IPS-15b (cell line): ENCODE data around the gene LGR6.

Experiments
- H3K27me3 ChIP-seq: one replicate; pipeline ENCODE4 v1.6.1; 2013; ENCODE audit warnings: low read length; ENCODE audit not compliant: control insufficient read depth, insufficient read depth
- H3K36me3 ChIP-seq: one replicate; pipeline ENCODE4 v1.6.1; 2013; ENCODE audit warnings: low read length; ENCODE audit not compliant: control insufficient read depth, insufficient read depth
- H3K4me1 ChIP-seq: one replicate; pipeline ENCODE4 v1.6.1; 2013; ENCODE audit warnings: mild to moderate bottlenecking, low read length; ENCODE audit not compliant: control insufficient read depth, insufficient read depth
- H3K4me3 ChIP-seq: one replicate; pipeline ENCODE4 v1.5.1; 2013; ENCODE audit warnings: low read depth, low read length
- H3K9ac ChIP-seq: one replicate; pipeline ENCODE4 v1.6.1; 2013; ENCODE audit warnings: low read depth, mild to moderate bottlenecking, low read length
- H3K9me3 ChIP-seq: one replicate; pipeline ENCODE4 v1.6.1; 2013; ENCODE audit warnings: mild to moderate bottlenecking, low read length; ENCODE audit not compliant: control insufficient read depth, insufficient read depth

Gene LGR6

DNA sequence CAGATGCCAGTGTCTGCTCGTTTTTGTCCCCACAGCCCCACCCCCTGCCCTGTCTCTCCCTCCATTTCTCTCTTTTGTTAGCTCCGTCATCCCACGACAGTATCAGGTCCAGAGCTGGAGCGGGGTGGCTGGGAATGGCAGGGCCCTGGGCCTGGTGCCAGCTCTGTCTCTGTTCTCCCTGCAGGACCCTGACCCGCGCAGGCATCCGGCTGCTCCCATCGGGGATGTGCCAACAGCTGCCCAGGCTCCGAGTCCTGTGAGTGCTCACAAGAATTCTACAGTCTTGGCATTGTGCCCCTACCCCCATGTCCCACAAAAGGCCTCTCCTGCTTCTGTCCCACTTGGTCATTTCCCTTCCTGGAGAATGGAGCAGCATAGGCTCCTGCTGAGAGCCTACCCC lies 110.8 kb downstream of the LGR6 start:
- H3K4me3 ChIP-seq = no peak overlapping the region
- H3K4me1 ChIP-seq = no peaks in the 10 kb centered on the region
- no peaks in the 10 kb centered on the region for H3K27me3 ChIP-seq
- H3K36me3 ChIP-seq = no peaks in the 10 kb centered on the region
- H3K9ac ChIP-seq = no peak overlapping the region
- H3K9me3 ChIP-seq = no peaks in the 10 kb centered on the region

DNA sequence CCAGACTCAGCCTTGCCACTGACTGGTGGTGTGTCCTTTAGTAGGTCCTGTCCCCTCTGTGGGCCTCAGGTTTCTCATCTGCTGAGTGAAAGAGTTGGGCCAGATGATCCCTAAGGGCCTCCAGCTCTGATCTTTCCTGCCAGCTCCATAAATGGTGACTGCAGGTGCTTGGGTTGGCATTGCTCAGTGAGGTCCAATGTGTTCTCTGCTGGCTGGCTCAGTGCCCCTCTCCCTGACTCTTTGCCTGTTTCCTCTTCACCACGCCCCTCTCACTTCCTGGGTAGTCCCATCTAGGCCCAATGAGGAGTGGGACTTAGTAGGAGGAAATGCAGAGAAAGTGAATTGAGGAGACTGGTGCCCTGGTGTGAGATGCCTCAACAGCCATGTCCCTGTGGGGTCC lies 111.6 kb downstream of the LGR6 start:
- no peaks in the 10 kb centered on the region for H3K36me3 ChIP-seq

DNA sequence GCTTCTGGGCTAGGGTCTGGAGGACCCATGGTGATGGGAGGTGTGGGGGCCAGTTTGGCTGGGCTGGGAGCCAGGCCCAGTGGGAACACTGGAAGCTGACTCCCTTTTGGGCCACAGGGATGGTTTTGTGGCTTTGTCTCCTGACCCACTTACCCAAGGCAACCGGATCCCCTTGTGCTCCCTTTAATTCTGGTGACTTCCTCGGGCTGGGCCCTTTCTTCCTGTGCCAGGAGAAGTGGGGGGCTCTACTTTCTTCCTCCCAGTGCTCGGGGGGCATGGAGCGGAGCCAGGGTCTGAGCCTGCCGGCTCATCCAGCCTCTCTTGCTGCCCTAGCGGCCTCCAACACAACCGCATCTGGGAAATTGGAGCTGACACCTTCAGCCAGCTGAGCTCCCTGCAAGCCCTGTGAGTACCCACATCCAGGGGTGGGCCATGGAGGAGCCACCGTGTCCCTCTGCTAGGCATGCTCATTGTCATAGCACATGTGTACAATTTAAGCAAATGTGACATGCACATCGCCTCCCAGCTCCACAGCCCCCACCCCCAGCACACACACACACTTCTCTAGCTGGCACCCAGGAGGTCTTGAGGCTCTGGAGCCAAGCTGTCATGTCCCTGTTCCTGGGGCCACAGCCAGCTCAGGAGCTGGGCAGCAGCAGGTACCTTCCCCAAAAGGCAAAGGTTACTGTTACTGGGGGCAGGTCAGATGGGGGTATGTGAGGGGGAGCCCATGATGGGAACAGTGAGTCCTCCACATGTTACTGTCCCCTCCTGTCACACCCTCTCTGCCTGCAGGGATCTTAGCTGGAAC lies 113.1 kb downstream of the LGR6 start:
- no peaks in the 10 kb centered on the region for H3K9me3 ChIP-seq
- no peak overlapping the region for H3K9ac ChIP-seq
- no peaks in the 10 kb centered on the region for H3K4me1 ChIP-seq
- H3K27me3 ChIP-seq = no peaks in the 10 kb centered on the region
- H3K4me3 ChIP-seq = no peak overlapping the region
- H3K36me3 ChIP-seq = no peaks in the 10 kb centered on the region

More for the DNA sequence above, 111.6 kb downstream of the LGR6 start:
- Histone ChIP-seq H3K9me3 (no peaks in the 10 kb centered on the region), H3K27me3 (no peaks in the 10 kb centered on the region), H3K9ac (no peak overlapping the region), H3K4me1 (no peaks in the 10 kb centered on the region), H3K4me3 (no peak overlapping the region)

DNA sequence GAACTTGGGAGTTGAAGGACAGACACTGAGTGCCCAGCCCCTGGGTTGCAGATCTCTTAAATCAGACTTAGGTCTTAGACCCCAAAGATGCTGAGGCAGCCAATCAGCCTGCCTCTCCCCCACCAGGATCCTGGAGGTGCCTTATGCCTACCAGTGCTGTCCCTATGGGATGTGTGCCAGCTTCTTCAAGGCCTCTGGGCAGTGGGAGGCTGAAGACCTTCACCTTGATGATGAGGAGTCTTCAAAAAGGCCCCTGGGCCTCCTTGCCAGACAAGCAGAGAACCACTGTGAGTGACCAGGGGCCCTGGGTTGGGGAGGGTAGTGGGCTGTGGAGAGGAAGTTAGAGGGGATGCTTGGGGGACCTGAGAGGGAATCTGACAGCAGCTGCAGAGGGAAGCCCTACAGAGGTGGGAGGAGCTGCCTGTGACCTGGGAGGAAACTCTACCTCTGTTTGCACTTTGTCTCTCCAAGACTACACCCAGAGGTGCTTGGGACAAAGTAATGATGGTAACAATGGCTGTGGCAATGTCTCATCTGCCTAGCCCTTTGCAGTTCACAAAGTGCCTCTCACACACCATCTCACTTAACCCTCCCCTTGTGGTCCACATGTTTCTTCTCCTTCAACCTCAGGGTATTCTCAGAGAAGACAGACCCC lies 116.6 kb downstream of the LGR6 start:
- no peaks in the 10 kb centered on the region for H3K36me3 ChIP-seq
- no peaks in the 10 kb centered on the region for H3K27me3 ChIP-seq
- H3K9ac ChIP-seq = no peak overlapping the region
- no peaks in the 10 kb centered on the region for H3K9me3 ChIP-seq
- no peak overlapping the region for H3K4me3 ChIP-seq
- H3K4me1 ChIP-seq = no peaks in the 10 kb centered on the region

DNA sequence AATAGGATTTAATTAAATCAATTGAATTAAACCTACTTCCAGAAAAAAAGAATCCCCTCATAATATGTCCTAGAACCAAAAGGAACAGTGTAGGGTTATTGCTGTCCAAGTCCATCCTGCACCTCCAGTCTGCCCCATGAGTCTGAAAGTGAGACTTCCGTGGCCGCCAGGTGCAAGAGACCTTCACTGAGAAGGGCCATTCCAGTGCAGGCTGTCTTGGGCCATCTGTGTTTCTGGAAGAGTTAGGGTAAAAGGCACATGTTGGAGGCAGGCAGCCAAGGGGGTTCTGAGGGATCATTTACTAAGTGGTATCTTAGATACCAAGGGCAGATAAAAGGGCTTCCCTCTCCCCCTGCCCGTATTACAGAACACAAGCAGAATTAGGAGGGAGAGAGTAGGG lies 117.1 kb downstream of the LGR6 start:
- H3K27me3 ChIP-seq = no peaks in the 10 kb centered on the region

DNA sequence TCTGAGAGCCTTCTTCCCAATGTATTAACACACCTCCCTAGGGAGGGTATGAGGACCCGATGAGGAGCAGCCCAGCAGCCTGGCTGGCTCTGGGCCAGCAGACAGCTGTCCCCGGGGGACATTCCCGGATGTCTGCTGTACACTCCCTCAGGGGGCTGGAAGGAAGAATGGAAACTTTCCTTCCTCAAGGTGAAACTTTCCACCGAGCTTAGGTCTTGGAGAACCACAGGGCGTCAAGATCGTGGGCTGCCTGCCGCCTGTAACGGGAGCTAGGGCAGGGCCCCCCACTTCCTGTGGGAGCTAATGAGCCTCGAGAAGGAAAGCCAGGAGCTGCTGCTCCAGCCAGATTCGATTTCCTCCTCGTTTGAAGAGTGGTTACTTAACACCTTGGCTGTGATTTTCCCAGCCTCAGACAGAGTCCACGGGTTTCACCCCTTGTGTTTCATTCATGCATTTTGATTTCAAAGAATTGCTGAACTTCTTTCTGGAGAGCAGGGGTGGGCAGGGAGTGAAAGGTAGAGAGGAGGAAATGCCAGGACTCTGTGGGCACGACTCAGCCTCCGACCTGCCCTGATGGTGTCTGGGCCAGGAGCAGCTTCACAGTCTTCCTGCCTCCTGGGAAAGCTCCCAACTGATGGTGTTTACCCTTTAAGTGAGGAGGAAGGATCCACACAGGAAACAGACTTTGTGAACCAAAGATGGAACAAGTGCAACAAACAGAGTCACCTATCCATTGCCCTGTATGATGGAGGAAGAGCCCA lies 118.5 kb downstream of the LGR6 start:
- no peak overlapping the region for H3K4me3 ChIP-seq
- no peak overlapping the region for H3K9ac ChIP-seq
- H3K36me3 ChIP-seq = no peaks in the 10 kb centered on the region
- H3K4me1 ChIP-seq = peaks cover 2% of the 10 kb centered on the region
- H3K27me3 ChIP-seq = no peaks in the 10 kb centered on the region
- no peaks in the 10 kb centered on the region for H3K9me3 ChIP-seq

More for the DNA sequence above, 117.1 kb downstream of the LGR6 start:
- H3K9ac ChIP-seq = no peak overlapping the region
- no peaks in the 10 kb centered on the region for H3K9me3 ChIP-seq
- no peak overlapping the region for H3K4me3 ChIP-seq
- H3K36me3 ChIP-seq = no peaks in the 10 kb centered on the region
- H3K4me1 ChIP-seq = peaks cover 2% of the 10 kb centered on the region

DNA sequence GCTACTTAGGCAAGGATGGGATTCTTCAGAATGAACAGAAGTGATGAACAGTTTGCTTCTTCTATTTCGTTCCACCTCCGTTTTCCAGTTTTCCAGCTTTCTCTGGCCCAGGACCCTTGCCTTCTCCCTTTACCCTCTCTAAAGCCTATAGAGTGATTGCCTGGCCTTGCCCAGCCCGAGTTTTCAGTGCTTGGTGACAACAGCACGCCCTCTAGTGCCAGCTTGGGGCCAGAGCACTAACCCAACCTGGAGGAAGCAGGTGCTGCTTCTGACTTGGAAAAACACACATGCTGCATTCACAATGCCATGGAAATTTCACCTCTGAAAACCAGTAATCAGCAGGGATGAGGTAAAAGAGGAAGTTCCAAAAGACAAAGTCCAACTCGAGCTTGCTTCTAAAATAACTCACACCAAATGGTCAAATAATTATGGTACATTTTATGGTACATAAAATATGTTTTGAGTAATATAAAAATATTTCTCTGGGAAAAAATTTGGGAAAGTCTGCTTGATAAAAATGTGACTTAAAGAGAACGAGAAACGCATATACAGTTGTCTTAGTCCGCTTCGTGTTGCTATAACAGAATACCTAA lies 122.1 kb downstream of the LGR6 start:
- H3K27me3 ChIP-seq = no peaks in the 10 kb centered on the region
- no peaks in the 10 kb centered on the region for H3K9me3 ChIP-seq
- H3K36me3 ChIP-seq = no peaks in the 10 kb centered on the region
- H3K9ac ChIP-seq = no peak overlapping the region
- H3K4me3 ChIP-seq = no peak overlapping the region
- H3K4me1 ChIP-seq = peaks cover 2% of the 10 kb centered on the region

DNA sequence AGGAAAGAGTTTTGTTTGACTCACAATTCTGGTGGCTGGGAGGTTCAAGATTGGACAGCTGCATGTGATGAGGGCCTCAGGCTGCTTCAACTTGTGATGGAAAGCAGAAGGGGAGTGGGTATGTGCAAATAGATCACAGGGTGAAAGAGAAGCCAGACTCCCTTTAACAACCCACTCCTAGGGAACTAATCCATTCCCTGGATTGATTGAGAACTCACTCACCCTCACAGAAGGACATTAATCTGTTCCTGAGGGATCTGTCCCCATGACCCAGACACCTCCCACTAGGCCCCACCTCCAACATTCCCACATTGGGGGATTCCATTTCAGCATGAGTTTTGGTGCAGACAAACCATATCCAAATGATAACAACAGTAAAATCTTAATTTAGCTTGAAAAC lies 122.6 kb downstream of the LGR6 start:
- Histone ChIP-seq H3K9ac (no peak overlapping the region), H3K9me3 (no peaks in the 10 kb centered on the region), H3K4me1 (peaks cover 2% of the 10 kb centered on the region), H3K36me3 (no peaks in the 10 kb centered on the region), H3K4me3 (no peak overlapping the region), H3K27me3 (no peaks in the 10 kb centered on the region)

DNA sequence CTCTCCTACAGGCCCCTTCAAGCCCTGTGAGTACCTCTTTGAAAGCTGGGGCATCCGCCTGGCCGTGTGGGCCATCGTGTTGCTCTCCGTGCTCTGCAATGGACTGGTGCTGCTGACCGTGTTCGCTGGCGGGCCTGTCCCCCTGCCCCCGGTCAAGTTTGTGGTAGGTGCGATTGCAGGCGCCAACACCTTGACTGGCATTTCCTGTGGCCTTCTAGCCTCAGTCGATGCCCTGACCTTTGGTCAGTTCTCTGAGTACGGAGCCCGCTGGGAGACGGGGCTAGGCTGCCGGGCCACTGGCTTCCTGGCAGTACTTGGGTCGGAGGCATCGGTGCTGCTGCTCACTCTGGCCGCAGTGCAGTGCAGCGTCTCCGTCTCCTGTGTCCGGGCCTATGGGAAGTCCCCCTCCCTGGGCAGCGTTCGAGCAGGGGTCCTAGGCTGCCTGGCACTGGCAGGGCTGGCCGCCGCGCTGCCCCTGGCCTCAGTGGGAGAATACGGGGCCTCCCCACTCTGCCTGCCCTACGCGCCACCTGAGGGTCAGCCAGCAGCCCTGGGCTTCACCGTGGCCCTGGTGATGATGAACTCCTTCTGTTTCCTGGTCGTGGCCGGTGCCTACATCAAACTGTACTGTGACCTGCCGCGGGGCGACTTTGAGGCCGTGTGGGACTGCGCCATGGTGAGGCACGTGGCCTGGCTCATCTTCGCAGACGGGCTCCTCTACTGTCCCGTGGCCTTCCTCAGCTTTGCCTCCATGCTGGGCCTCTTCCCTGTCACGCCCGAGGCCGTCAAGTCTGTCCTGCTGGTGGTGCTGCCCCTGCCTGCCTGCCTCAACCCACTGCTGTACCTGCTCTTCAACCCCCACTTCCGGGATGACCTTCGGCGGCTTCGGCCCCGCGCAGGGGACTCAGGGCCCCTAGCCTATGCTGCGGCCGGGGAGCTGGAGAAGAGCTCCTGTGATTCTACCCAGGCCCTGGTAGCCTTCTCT lies 124.6 kb downstream of the LGR6 start:
- Histone ChIP-seq H3K9ac (no peak overlapping the region), H3K4me3 (no peak overlapping the region), H3K36me3 (no peaks in the 10 kb centered on the region), H3K9me3 (no peaks in the 10 kb centered on the region), H3K4me1 (peaks cover 2% of the 10 kb centered on the region), H3K27me3 (no peaks in the 10 kb centered on the region)

DNA sequence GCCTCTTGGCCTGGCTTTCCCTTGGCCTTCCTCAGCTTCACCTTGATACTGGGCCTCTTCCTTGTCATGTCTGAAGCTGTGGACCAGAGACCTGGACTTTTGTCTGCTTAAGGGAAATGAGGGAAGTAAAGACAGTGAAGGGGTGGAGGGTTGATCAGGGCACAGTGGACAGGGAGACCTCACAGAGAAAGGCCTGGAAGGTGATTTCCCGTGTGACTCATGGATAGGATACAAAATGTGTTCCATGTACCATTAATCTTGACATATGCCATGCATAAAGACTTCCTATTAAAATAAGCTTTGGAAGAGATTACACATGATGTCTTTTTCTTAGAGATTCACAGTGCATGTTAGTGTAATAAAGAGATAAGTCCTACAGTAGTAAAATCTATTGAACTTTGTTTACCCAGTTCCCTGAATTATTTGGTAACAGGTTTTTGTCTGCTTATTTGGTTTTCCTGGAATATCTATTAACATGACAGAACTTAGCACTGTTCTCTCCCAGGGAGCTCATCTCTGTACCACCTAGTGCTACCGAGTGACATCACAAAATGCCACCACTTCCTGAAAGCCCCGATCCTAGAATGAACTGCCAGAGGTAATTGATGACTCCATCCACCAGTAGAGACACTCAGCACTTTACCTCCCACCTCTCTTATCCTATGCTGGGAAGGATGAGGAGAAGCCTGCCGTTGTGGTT lies 125.9 kb downstream of the LGR6 start:
- H3K9me3 ChIP-seq = no peaks in the 10 kb centered on the region
- H3K36me3 ChIP-seq = no peaks in the 10 kb centered on the region
- H3K4me3 ChIP-seq = no peak overlapping the region
- peaks cover 2% of the 10 kb centered on the region for H3K4me1 ChIP-seq
- no peak overlapping the region for H3K9ac ChIP-seq
- H3K27me3 ChIP-seq = no peaks in the 10 kb centered on the region
